HEK293 (cell line): ENCODE measurements around the gene SPOUT1.
A peak's percentile ranks its signal among the peaks of the same experiment; 100 is the strongest.

Experiments
- ATF2 ChIP-seq: fragments of 450-650 bp; formaldehyde crosslinking; IDR thresholded peaks from 2 replicates; pipeline ENCODE4 v1.5.1; 2016; ENCODE audit warnings: missing biosample characterization, missing genetic modification characterization, low read depth
- KLF17 ChIP-seq: fragments of 450-650 bp; formaldehyde crosslinking; IDR thresholded peaks from 2 replicates; pipeline ENCODE4 v1.5.1; 2016; ENCODE audit warnings: missing biosample characterization, missing genetic modification characterization
- SALL2 ChIP-seq: fragments of 450-650 bp; formaldehyde crosslinking; IDR thresholded peaks from 2 replicates; pipeline ENCODE4 v1.5.0; 2017; ENCODE audit warnings: missing biosample characterization, mild to moderate bottlenecking, missing genetic modification characterization, borderline replicate concordance
- ZBTB17 ChIP-seq: fragments of 450-650 bp; formaldehyde crosslinking; IDR thresholded peaks from 2 replicates; pipeline ENCODE4 v1.5.1; 2016; ENCODE audit warnings: missing biosample characterization, missing genetic modification characterization
- ZBTB44 ChIP-seq: fragments of 450-650 bp; IDR thresholded peaks from 2 replicates; pipeline ENCODE4 v1.5.1; 2018; ENCODE audit warnings: missing biosample characterization, mild to moderate bottlenecking, missing genetic modification characterization
- ZBTB7A ChIP-seq: fragments of 450-650 bp; formaldehyde crosslinking; IDR thresholded peaks from 2 replicates; pipeline ENCODE4 v1.5.1; 2016; ENCODE audit warnings: low read depth, missing biosample characterization, missing genetic modification characterization
- ZNF140 ChIP-seq: fragments of 450-650 bp; formaldehyde crosslinking; IDR thresholded peaks from 2 replicates; pipeline ENCODE4 v1.5.1; 2016; ENCODE audit warnings: missing biosample characterization, missing genetic modification characterization
- ZNF18 ChIP-seq: fragments of 450-650 bp; formaldehyde crosslinking; IDR thresholded peaks from 2 replicates; pipeline ENCODE4 v1.5.1; 2016; ENCODE audit warnings: missing biosample characterization, missing genetic modification characterization
- ZNF221 ChIP-seq: fragments of 450-650 bp; formaldehyde crosslinking; IDR thresholded peaks from 2 replicates; pipeline ENCODE4 v1.5.1; 2017; ENCODE audit warnings: missing biosample characterization, missing genetic modification characterization, borderline replicate concordance
- ZNF223 ChIP-seq: fragments of 450-650 bp; formaldehyde crosslinking; IDR thresholded peaks from 2 replicates; pipeline ENCODE4 v1.5.1; 2016; ENCODE audit warnings: missing biosample characterization, missing genetic modification characterization
- ZNF280D ChIP-seq: fragments of 450-650 bp; formaldehyde crosslinking; IDR thresholded peaks from 2 replicates; pipeline ENCODE4 v1.5.1; 2016; ENCODE audit warnings: missing biosample characterization, missing genetic modification characterization
- ZNF362 ChIP-seq: fragments of 450-650 bp; formaldehyde crosslinking; IDR thresholded peaks from 2 replicates; pipeline ENCODE4 v1.5.1; 2016; ENCODE audit warnings: missing biosample characterization, missing genetic modification characterization
- ZNF391 ChIP-seq: fragments of 450-650 bp; formaldehyde crosslinking; IDR thresholded peaks from 2 replicates; pipeline ENCODE4 v1.5.1; 2016; ENCODE audit warnings: low read depth, missing biosample characterization, missing genetic modification characterization, borderline replicate concordance
- ZNF394 ChIP-seq: fragments of 450-650 bp; formaldehyde crosslinking; IDR thresholded peaks from 2 replicates; pipeline ENCODE4 v1.5.1; 2016; ENCODE audit warnings: missing biosample characterization, missing genetic modification characterization, mild to moderate bottlenecking, moderate library complexity, borderline replicate concordance
- ZNF426 ChIP-seq: fragments of 450-650 bp; formaldehyde crosslinking; IDR thresholded peaks from 2 replicates; pipeline ENCODE4 v1.5.1; 2017; ENCODE audit warnings: missing biosample characterization, missing genetic modification characterization, mild to moderate bottlenecking, inconsistent platforms, moderate library complexity
- ZNF433 ChIP-seq: fragments of 450-650 bp; formaldehyde crosslinking; IDR thresholded peaks from 2 replicates; pipeline ENCODE4 v1.5.1; 2016; ENCODE audit warnings: missing biosample characterization, missing genetic modification characterization, low read depth
- ZNF521 ChIP-seq: fragments of 450-650 bp; formaldehyde crosslinking; IDR thresholded peaks from 2 replicates; pipeline ENCODE4 v1.5.1; 2017; ENCODE audit warnings: missing biosample characterization, mild to moderate bottlenecking, missing genetic modification characterization
- ZNF555 ChIP-seq: fragments of 450-650 bp; formaldehyde crosslinking; conservative IDR thresholded peaks from 2 replicates; pipeline ENCODE4 v1.5.1; 2017; ENCODE audit warnings: missing biosample characterization, mild to moderate bottlenecking, missing genetic modification characterization, inconsistent platforms
- ZNF561 ChIP-seq: fragments of 450-650 bp; IDR thresholded peaks from 2 replicates; pipeline ENCODE4 v1.5.1; 2018; ENCODE audit warnings: missing biosample characterization, missing genetic modification characterization, borderline replicate concordance
- ZNF639 ChIP-seq: fragments of 450-650 bp; formaldehyde crosslinking; IDR thresholded peaks from 2 replicates; pipeline ENCODE4 v1.5.1; 2016; ENCODE audit warnings: missing biosample characterization, missing genetic modification characterization
- ZNF658 ChIP-seq: fragments of 450-650 bp; formaldehyde crosslinking; IDR thresholded peaks from 2 replicates; pipeline ENCODE4; 2016; ENCODE audit warnings: missing biosample characterization, missing genetic modification characterization
- ZNF747 ChIP-seq: fragments of 450-650 bp; formaldehyde crosslinking; IDR thresholded peaks from 2 replicates; pipeline ENCODE4 v1.5.1; 2016; ENCODE audit warnings: missing biosample characterization, missing genetic modification characterization
- ZNF768 ChIP-seq: fragments of 450-650 bp; formaldehyde crosslinking; IDR thresholded peaks from 2 replicates; pipeline ENCODE4 v1.5.1; 2018; ENCODE audit warnings: missing biosample characterization, mild to moderate bottlenecking, missing genetic modification characterization
- ZXDB ChIP-seq: fragments of 450-650 bp; formaldehyde crosslinking; IDR thresholded peaks from 2 replicates; pipeline ENCODE4 v1.5.1; 2016; ENCODE audit warnings: missing biosample characterization, missing genetic modification characterization

SPOUT1 gene

GRCh38 chr9:128829477-128830251, at the start of gene SPOUT1 (continued):
- TF ChIP-seq ZNF561 (tag by site-specific recombination) (no peak; the same call in 1 of the 2 replicates), ZNF521 (tag by site-specific recombination) (no peak), ATF2 (tag by site-specific recombination) (no peak), ZNF426 (tag by site-specific recombination) (no peak), ZNF433 (tag by site-specific recombination) (no peak), ZNF747 (tag by site-specific recombination) (no peak), ZNF221 (tag by site-specific recombination) (no peak), ZNF555 (tag by site-specific recombination) (no peak), ZBTB17 (tag by site-specific recombination) (peak; percentile 47), ZXDB (tag by site-specific recombination) (peak; percentile 99), ZNF658 (no peak), ZNF18 (tag by site-specific recombination) (no peak), ZNF223 (tag by site-specific recombination) (no peak), ZNF391 (tag by site-specific recombination) (peak; percentile 75; the same call in 1 of the 2 replicates), ZNF639 (tag by site-specific recombination) (no peak), ZBTB44 (tag by site-specific recombination) (no peak), ZNF394 (tag by site-specific recombination) (peak; percentile 33; the same call in 1 of the 2 replicates), SALL2 (no peak), ZNF362 (tag by site-specific recombination) (no peak), ZBTB7A (tag by site-specific recombination) (0 out of 2 replicates have a peak, but pooled peaks have one; percentile 50), ZNF768 (tag by site-specific recombination) (no peak), ZNF280D (tag by site-specific recombination) (no peak), ZNF140 (peak; percentile 63; the same call in 1 of the 2 replicates), KLF17 (tag by site-specific recombination) (peak; percentile 69; the same call in 1 of the 2 replicates)
